ENCODE results near the gene FAM180A.
"Not testable (repeated sequence)": the region's sequence is repeated elsewhere in the genome, so short reads cannot be mapped to it uniquely, and the experiment has no call there.

FAM180A gene

DNA sequence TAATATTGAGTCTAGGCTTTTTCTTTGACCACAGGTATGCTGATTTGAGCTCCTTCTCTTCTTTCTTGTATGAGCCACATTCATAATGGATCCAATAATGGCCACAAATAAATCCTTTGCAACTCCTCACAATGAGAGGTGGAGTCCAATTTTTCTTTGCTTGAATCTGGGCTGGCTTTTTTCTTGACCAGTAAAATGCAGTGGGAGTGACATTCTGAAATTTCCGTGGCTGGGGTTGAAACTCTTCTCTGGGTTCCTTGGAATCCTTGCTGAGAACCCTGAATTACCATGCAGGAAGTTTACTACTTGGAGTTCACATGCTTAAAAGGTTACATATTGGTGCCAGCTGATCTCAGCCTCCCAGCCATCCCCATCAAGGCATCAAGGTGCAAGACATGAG lies 22.4 kb upstream of the FAM180A start:
- ATAC-seq = no peak

DNA sequence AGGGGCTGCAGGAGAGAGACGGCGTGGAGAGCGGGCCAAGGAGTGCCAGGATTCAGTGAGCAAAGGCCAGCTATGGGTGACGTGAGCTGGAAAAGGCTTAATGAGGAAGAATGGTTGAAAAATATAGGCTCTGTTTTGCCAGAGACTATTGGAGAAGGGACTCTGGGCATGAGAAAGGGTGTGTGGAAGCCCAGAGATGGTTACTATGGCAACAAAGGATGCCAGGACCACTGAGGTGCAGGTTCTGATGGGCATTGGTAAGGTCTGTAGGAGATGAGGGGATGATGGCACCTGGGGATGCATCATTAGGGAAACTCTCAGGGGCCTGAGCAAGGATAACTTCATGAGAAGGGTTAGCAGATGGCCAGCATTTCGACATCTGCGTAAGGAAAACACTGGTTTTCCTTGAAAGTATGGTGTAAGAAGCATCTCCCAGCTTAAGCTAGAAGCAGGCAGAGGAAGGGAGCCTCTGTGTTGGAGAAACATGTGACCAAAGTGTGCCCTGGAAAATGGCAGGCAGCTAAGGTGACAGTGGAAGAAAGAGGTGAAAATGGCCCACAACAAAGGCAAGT lies 21.6 kb upstream of the FAM180A start:
- no peak for ATAC-seq

DNA sequence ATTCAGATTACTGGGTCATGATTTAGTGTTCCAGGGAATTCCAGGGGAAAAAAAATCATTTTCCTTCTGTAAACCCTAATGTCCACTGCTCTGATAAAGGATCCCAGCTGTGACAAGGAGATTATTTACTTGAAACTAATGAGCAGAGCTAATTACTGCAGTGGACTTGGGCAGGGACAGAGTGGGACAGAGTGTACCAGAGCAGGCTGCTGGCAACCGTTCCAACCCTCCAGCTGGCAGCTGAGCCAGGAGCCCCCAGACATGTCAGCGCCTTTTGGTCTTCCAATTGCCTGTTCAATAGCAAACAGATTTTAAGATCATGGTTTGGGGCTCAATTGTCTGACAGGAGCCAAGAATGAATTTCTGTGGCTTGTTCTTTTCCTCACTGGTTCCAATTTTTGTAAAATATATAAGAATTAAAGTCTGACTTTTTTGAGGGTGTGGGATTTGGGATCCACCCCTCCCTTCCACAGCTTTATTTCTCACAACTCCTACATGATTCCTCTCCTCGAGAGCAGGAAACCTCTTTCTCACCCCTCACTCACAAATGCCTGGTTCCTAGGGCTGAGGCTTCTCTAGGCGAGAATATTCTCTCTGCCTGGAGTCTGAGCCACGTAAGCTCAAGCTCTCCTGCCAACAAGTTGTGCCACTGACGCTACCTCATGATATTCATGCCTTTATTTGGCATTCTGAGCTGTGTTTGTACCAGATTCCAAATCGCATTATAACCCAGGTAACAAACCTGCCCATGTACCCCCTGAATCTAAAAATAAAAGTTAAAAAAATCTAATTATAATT lies 20.6 kb upstream of the FAM180A start:
- no peak for ATAC-seq

DNA sequence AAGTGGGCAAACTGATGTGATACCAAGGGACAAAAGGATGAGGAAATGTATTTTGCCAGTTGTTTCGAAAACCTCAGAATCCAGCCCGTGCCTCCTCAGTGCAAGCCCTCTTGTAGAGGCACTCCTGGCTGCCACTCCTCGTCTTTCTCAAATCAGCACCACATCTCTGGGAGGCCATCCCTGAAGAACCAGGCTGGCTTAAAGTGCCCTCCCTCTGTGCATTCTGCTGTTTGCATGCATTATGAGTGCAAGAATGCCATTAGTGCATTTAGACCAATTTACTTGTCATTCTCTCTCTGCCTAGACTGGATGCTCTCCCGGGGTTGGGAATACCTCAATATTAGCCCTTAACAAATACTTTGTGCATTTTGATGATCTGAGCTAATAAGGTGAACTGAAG lies 19.9 kb upstream of the FAM180A start:
- ATAC-seq = no peak

DNA sequence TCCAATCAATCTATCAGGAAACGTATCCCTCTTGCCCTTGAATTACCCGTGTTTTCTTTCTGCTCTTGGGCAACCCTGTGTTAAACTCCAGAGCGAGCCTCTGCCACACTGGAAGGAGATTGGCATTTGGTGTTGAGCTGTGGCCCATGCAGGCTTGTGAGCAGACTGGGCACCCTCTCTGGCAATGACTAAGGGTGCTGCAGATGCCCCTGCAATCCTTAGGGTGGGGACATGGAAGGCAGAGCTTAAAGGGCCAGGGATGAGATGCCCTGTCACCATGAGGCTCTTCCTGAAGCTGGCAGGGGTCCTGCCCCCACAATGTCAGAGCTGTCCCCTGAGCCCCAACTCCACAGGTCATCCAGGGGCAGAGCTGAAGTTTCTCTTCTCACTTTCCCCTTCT lies 19.5 kb upstream of the FAM180A start:
- ATAC-seq = no peak

DNA sequence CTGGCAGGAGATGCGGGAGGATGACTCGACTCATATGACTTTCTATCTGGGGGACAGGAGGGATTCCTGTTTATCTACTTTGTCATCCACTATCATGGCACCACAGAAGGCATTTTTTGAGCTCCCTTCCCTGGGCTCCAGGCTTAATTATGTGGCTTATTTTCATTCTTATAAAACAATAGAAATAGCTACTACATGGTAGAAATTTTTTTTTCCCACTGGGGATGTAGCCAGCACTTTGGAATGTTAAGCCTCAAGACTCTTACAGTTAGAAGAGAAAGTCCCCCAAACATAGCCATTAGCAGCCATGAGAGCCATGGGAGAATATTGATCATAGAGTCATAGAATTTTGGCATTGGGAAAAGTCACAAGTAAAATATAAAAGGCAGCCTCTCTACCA lies 14.6 kb upstream of the FAM180A start:
- no peak for ATAC-seq

DNA sequence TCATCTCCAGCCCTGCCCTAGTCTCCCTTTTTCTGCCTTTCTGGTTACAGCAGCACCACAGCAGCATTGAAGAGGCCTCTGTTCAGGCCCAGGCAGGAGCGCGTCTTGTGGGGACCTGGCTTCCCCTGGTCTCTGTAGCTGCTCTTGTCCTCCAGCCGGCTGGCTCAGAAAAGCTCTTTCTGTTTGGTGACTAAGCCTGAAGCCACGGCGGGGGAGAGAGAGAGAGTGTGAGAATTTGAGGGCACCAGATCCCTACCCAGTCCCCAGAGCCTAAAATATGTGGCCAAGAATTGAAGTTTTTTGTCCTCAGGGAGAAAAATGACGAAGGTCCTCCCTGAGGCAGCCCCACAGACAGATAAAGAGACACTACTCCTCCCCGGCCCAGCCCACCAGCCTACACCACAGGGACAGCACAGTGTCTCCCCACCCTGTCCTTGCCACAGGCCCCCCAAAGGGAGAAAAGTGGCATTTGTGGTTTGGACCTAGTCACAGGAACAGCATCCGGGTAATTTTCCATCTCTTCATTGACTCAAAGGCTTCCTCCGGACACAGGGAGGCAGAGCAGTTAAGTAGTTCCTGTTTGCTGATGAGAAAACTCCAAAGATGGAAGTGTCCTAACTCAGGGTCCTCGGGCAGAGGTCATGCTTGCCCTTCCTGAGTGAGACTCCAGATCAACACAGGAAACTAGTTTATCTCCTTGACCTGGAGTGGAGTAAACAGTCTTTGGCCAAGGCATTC lies 13.3 kb upstream of the FAM180A start:
- ATAC-seq = no peak

DNA sequence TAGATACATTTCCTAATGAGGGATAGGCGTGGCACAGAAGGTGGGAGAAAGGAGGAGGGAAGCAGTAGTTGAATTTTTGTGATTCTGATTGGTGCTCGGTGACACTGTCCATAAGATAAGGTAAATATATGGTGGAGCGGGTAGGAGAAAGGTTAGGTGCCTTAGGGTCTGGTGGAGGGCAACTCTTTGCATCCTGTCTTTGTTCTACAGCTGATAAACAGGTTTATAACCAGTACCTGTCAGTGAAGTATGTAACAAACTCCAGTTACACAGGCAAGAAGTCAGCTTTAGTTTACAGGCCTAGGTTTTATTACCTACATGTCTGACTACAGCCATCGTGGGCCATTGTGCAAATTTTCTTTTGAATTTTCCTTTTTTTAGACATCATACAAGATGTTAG lies 10.9 kb upstream of the FAM180A start:
- no peak for ATAC-seq

DNA sequence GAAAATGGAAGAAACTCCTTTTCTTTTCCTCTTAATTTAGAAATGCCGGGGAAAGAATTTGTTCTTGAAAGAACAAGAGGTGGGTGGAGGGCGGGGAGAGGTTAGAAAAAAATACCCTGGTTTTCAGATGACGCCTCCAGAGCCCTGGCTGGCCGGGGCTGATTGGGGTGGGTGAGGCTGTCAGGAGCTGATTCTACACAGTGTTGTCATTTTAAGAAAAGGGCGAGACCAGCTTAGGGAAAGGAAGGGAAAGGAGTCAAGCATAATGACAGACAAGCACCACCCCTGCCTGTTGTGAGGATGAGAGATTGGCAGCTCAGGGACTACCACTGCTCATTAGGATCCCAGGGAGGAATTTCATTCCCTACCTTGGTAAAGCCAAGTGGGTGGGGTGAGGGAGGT lies 9.9 kb upstream of the FAM180A start:
- no peak for ATAC-seq

DNA sequence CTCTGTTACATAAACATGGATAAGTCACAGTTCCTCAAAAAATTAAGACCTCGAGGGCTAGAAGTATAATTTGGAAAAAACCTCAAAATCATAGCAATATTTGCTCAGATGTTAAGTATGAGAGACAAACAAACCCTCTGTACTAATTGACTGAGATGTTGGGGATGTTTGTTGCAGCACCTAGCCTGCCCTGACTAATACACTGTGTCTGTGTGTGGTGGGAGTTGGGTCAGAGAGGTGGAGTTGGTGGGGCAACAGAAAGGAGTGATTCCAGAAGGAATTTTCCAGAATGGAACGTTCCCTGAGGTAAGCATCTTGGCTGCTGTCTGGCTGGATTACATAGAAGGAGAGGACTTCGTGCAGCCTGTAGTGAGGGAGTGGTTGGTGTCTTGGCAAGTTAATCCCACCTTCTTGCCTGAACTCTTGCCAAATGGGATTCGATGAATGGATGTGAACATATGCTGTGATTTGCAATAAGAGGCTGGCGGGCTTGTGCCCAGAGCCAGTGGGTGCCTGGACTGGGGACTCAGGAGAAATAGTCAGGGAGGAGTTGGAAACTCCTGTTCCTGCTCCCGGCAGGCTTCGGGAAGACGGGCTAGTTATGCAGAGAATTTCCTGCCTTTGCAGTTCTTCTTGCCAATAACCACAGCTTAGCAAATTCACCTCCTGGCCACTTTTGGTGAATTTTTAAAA lies 9.3 kb upstream of the FAM180A start:
- no peak for ATAC-seq

DNA sequence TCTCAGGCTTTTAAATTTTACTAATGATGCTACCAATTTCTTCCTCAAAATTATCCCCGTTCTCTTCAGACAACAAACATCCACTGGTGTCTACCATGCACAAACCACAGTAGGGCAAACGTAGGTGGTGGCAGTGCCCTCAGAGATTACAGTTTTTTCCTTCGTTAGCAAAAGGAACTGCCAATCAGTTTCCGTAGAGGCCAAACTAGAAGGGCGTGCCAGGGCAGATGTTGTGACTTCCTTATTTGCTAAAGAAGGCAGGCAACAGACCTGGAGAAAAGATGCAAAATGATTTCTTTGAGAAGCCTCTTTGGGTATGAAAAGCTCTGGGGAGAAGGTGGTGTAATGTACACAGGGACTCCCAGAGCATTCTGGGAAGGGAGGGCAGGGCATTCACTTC lies 7.6 kb upstream of the FAM180A start:
- ATAC-seq = no peak

DNA sequence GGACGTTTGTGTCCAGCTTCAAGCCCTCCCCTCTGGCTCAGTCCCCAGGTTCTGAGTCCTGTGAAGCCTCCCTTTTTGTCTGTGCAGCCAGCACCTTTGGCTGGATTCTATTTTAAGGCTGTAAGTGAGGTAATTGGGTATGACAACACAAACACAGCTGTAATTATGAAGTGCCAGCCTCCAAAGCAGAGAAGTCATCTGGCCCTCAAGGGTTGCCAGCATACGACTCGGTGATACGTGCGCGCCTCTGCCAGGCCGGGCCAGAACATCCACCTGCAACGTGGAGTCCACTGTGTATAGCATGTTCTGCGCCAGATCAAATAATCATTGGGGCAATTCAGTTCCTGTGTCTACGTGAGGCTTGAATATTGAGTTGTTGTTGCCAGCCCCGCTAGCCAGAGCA lies 6.7 kb upstream of the FAM180A start:
- ATAC-seq = no peak

DNA sequence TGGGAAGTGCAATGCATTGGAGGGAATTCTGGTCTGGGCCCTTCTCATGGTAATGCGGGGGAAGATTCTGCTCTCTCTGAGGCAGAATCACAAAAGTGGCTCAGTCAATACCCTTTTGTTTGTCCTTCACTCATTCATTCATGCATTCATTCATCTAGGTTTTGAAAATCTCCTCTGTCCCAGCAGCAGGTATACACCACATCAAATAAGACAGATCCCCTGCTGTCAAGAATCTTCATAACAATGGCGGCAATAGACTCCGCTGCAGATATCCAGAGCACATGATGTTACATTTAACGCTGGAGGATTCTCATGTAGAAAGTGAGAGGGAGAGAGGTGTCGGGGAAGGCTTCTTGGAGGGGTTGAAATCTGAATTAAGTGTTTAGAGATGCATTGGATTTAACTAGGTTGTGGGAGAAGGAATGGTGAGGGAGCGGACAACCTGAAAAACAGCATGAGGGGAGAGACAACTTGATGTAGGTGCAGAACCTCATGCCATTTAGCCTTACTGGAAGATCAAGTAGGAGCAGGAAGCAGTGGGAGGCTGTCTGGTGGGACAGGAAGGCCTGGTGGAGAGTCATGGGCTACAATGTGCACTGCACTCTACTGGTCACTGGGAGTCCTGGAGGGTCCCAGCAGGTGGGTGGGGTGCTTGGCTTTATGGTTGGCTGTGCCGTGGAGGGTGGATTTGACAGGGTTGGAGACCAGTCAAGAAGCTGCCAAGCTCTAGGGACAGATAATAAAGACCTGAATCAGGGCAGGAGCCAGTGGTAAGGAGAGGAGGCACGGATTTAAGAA lies 5.2 kb upstream of the FAM180A start:
- no peak for ATAC-seq

DNA sequence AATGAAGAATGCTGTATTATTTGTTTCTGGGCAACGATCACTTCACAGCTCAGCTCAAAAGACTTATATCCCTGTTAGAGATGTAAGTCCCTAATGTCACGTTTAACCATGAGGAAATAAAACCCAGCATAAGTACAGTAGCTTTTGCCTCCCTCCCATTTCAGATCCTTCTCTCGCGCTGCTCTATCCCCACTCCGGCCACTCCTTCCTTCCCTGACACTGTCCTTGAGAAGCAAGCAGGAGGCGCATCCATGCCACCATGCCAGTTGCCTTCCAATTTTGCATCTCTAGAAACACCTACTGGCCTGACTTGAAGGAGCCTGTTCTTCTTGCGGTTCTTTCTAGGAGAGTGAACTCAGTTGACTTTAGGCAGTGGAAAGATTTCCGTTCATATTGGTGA lies 1.2 kb downstream of the FAM180A start:
- ATAC-seq = no peak

DNA sequence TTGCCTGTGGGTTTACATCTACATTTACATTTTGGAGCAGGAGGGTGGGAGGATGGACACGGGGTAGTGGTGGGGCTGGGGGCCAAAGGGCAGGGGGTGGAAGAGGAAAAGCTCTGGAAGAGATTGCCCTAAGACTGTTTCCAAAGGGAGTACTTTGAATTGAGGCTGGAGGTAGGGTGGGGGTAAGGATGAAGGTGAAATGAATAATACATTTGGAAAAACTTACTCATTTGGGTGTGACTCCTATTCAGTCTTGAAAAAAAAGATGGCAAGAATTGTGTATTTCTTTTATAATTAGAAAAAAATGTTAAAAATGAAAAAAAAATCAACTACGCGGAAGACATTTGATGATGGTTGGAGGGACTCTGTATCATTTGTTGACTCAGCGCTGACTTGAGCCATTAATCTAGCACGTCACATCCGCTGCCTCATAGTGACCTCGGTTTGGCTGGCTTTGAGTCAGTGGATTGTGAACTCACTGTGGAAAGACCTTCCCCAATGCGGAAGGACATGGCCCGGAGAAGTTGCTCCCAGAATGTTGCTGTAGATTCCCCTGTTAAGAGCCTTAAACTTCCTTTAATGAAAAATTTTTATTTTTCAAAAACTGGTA lies 2.8 kb downstream of the FAM180A start:
- ATAC-seq = no peak

DNA sequence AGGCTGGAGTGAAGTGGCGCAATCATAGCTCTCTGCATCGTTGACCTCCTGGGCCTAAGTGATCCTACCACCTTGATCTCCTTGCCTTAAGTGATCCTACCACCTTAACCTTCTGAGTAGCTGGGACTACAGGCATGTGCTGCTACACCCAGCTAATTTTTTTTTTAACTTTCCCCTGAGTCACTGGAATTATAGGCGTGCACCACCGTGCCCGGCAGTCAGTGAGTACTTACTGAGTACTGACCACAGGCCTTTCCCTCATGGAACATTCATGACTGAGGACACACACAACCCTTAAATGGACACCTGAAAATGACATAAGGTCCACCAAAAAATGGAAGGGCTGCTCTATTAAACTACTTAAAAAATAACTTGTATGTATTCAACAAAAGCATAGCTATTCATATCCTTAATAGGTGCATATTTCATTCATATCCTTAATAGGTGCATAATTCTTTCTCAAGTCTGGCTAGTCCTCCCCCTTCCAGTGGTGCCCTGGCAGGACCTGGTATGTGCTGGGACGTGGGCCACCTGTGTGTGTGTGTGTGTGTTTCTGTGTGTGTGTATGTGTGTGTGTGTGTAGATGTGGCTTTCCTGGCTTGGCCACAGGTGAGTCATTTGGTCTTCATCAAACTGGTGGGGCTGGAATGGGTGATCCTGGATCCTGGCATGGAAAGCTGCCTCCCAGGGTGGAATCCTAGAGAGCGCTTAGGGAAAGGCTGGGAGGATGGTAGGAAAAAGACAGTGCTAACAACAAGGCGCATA lies 3.5 kb downstream of the FAM180A start:
- ATAC-seq = no peak

DNA sequence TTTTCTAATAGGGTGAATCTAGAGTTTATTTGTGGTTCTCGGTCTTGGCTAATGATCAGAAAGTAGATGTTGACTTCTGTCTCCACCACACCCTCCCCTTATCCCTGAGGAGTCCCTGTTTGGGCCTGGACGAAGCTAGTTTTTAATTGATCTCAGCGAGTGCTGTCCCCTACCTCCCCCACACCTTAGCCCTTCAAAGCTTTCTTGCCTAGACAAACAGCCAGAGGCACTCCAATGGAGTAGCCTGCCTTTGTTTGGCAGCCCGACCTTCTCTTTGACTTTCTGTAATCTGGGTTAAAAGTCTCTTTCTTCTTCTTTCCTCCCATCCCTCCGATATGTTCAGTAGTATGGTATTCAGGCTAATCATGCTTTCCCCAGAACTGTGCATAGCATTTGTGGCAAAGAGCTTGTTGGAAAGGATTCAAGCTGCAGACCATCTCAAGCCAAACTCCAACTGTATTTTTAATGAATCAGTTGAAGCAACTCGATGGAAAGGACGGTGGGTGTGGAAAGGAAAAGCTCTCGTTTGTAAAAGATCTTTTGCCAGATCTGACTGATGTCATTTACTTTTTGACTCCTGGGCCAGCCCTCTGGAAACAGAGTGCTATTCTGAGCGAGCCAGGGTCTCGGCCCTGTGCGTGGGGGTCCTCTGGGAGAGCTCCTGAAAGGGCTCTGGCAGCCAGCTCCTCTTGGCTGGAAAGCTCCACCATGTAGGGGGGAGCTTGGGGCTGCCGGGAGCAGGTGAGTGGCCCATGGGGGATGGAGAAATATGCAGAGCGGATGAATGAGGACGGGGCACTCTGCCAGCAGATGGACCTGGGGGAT lies 4.5 kb downstream of the FAM180A start:
- ATAC-seq = no peak

DNA sequence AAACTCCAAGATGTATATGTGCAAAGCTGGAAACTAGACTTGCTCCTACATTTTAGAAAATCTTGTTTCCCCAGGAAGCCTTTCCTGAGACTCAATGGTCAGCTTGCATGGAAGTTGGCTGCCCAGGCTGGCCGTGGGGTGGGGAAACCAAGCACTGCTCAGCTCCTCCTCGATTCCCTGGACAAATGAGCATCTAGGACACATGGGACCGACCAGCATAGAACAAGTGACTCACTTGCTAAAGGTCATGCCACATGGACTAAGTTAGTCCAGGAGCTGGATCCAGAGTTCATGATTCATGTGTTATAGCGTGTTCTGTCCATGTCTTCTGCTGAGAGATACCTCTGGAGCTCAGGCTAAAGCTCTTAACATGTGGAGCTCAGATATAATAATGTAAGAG lies 6.2 kb downstream of the FAM180A start:
- ATAC-seq = no peak

DNA sequence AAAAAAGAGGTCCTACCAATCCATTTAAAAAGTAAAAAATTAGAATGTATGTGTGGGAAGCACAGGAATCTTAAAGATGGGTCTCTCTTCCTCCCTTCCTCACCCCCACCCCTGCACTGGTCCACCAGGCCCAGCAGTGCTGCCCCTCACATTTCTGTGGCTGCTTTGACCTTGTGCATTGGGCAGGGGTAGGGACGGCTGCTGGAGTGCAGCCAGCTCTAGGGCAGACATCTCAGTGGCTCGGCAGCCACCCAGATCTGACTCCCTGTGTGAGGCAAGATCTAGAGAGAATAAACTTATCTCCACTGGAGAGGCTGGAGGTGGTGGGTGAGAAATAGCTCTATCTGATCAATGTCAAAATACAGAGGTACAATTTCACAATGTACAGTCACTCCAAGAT lies 6.7 kb downstream of the FAM180A start:
- ATAC-seq = no peak

DNA sequence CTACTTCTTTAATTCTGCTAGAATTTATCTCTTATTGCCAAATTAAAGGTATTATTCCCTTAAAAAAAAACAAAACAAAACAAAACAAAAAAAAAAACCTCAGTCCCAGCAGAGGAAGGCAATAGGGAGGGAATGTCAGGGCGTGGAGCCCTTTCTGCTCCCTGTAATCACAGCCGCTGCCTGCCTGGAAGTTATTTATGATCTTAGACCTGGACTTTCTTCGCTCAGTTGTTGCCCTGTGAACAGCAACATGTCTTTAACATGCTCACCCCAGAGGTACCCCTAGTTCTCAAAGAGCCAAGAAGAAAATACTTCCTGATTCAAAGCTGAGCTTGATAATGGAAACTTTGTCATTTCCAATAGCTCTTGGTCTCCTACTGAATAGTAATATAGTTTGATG lies 7.7 kb downstream of the FAM180A start:
- ATAC-seq = no peak

DNA sequence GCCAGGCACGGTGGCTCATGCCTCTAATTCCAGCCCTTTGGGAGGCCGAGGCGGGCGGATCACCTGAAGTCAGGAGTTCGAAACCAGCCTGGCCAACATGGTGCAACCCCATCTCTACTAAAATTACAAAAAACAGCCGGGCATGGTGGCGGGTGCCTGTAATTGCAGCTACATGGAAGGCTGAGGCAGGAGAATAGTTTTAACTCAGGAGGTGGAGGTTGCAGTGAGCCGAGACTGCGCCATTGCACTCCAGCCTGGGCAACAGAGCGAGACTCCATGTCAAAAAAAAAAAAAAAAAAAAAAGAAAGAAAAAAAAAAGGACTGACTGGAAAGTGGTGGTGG lies 11.3 kb downstream of the FAM180A start:
- ATAC-seq = not testable (repeated sequence)
